ENCODE results near the gene TBC1D1.

GRCh38 chr4:37896206-37896860, 5.4 kb downstream of the TBC1D1 start:
- TF ChIP-seq ZNF274 (IDR thresholded peaks at IDR 0.05; ENCODE audit: low read depth, low read length) (no peak), YY1 (IDR thresholded peaks at IDR 0.05; ENCODE audit: insufficient read depth, insufficient read length) (no peak), SUZ12 (IDR thresholded peaks at IDR 0.05; ENCODE audit: extremely low read depth, insufficient read depth, insufficient read length) (no peak)
